Tibial nerve (tissue), 3 donors: Measurements from ENCODE around the gene GNMT.

Source experiments
- CTCF ChIP-seq, 5 experiments: fragments of 200-600 bp in 3 of 5; fragments of 450-650 bp in 2 of 5; sonication (generic) in 3 of 5; IDR thresholded peaks; one replicate each; pipeline ENCODE4 v1.5.1; 2016 to 2019; ENCODE audit warnings: antibody characterized with exemption in 5 of 5, mild to moderate bottlenecking in 3 of 5, moderate library complexity in 2 of 5
- POLR2A ChIP-seq, 2 donors: fragments of 450-650 bp; IDR thresholded peaks; one replicate each; pipeline ENCODE4 v1.6.1; 2017; ENCODE audit warnings: antibody characterized with exemption in 2 of 2, mild to moderate bottlenecking in 2 of 2, moderate library complexity in 2 of 2

- TF ChIP-seq CTCF (IDR thresholded peaks at IDR 0.05) (no peak), POLR2A (IDR thresholded peaks at IDR 0.05) (no peak)
Measured at GRCh38 chr6:43007126-43007525, 46.6 kb downstream of the GNMT start.
